Mesenchymal stem cell (in vitro differentiated cells and primary cell): ENCODE results near the gene TMEM236.

Experiments
- DNase-seq: peaks from one replicate; pipeline ENCODE4 v3.0.0-alpha.2; 2013
- H2AFZ ChIP-seq: one replicate; pipeline ENCODE4 v1.6.1; 2013; ENCODE audit warnings: low read depth, mild to moderate bottlenecking, control low read depth, inconsistent platforms, low read length, moderate library complexity
- H2AK5ac ChIP-seq: 2 replicates; pipeline ENCODE4 v1.6.1; 2013; ENCODE audit warnings: low read length, moderate library complexity, mild to moderate bottlenecking, inconsistent platforms; ENCODE audit not compliant: severe bottlenecking
- H2BK120ac ChIP-seq: one replicate; pipeline ENCODE4 v1.6.1; 2013; ENCODE audit warnings: low read depth, mild to moderate bottlenecking, inconsistent platforms, low read length, moderate library complexity
- H2BK12ac ChIP-seq, 2 experiments: one replicate each; pipeline ENCODE4 v1.6.1; 2013; ENCODE audit warnings: inconsistent platforms in 2 of 2, low read length in 2 of 2, mild to moderate bottlenecking in 2 of 2, moderate library complexity in 2 of 2, control low read depth in 1 of 2
- H2BK15ac ChIP-seq: one replicate; pipeline ENCODE4 v1.6.1; 2013; ENCODE audit warnings: mild to moderate bottlenecking, low read depth, inconsistent platforms; ENCODE audit not compliant: poor library complexity, severe bottlenecking
- H2BK5ac ChIP-seq: 2 replicates; pipeline ENCODE4 v1.6.1; 2013; ENCODE audit warnings: low read depth, mild to moderate bottlenecking, low read length, control low read depth, inconsistent platforms; ENCODE audit not compliant: poor library complexity, severe bottlenecking
- H3K14ac ChIP-seq, 2 experiments: one replicate each; pipeline ENCODE4 v1.6.1; 2013; ENCODE audit warnings: inconsistent platforms in 2 of 2, low read length in 2 of 2, control low read depth in 1 of 2, mild to moderate bottlenecking in 1 of 2, moderate library complexity in 1 of 2
- H3K18ac ChIP-seq, 2 experiments: one replicate each; pipeline ENCODE4 v1.6.1; 2013; ENCODE audit warnings: inconsistent platforms in 2 of 2, low read length in 2 of 2, control low read depth in 1 of 2, low read depth in 1 of 2, mild to moderate bottlenecking in 1 of 2
- H3K23ac ChIP-seq, 2 experiments: one replicate each; pipeline ENCODE4 v1.6.1; 2013; ENCODE audit warnings: inconsistent platforms in 2 of 2, low read length in 2 of 2, mild to moderate bottlenecking in 2 of 2, moderate library complexity in 2 of 2, control low read depth in 1 of 2
- H3K27ac ChIP-seq: 2 replicates; pipeline ENCODE4 v1.5.1; 2013; ENCODE audit warnings: mild to moderate bottlenecking, moderate library complexity, low read length, control low read depth, inconsistent platforms; ENCODE audit not compliant: poor library complexity, severe bottlenecking
- H3K27me3 ChIP-seq, 2 experiments: 2 replicates each; pipeline versions ENCODE4 v1.6.1 to v1.7.0; 2013; ENCODE audit warnings: low read length in 2 of 2, mild to moderate bottlenecking in 2 of 2, moderate library complexity in 2 of 2, control low read depth in 1 of 2, inconsistent platforms in 1 of 2; ENCODE audit not compliant: control insufficient read depth in 1 of 2, insufficient read depth in 1 of 2
- H3K36me3 ChIP-seq, 2 experiments: 2 replicates each; pipeline versions ENCODE4 v1.6.1 to v1.7.0; 2013; ENCODE audit warnings: low read length in 2 of 2, control low read depth in 1 of 2, inconsistent platforms in 1 of 2, low read depth in 1 of 2, mild to moderate bottlenecking in 1 of 2; ENCODE audit not compliant: insufficient read depth in 2 of 2, control insufficient read depth in 1 of 2
- H3K4ac ChIP-seq, 2 experiments: one replicate each; pipeline ENCODE4 v1.6.1; 2013; ENCODE audit warnings: inconsistent platforms in 2 of 2, low read length in 2 of 2, mild to moderate bottlenecking in 2 of 2, moderate library complexity in 2 of 2, control low read depth in 1 of 2, low read depth in 1 of 2
- H3K4me1 ChIP-seq: 2 replicates; pipeline ENCODE4 v1.6.1; 2013; ENCODE audit warnings: low read depth, low read length, control low read depth; ENCODE audit not compliant: control insufficient read depth, insufficient read depth
- H3K4me2 ChIP-seq: 2 replicates; pipeline ENCODE4 v1.6.1; 2013; ENCODE audit warnings: low read length, mild to moderate bottlenecking, inconsistent platforms; ENCODE audit not compliant: poor library complexity, severe bottlenecking
- H3K4me3 ChIP-seq, 2 experiments: 2 replicates each; pipeline versions ENCODE4 v1.5.1 to v1.7.0; 2013; ENCODE audit warnings: low read length in 2 of 2, mild to moderate bottlenecking in 2 of 2, control low read depth in 1 of 2, low read depth in 1 of 2; ENCODE audit not compliant: insufficient read depth in 1 of 2
- H3K79me1 ChIP-seq: replicated peaks from 2 replicates; pipeline ENCODE4 v1.6.1; 2013; ENCODE audit warnings: mild to moderate bottlenecking, control low read depth, low read length, inconsistent platforms; ENCODE audit not compliant: poor library complexity, severe bottlenecking
- H3K9ac ChIP-seq: 2 replicates; pipeline ENCODE4 v1.7.0; 2013; ENCODE audit warnings: mild to moderate bottlenecking, low read length, moderate library complexity
- H3K9me3 ChIP-seq: 2 replicates; pipeline ENCODE4 v1.7.0; 2013; ENCODE audit warnings: mild to moderate bottlenecking, low read length; ENCODE audit not compliant: control insufficient read depth
- H4K8ac ChIP-seq: one replicate; pipeline ENCODE4 v1.6.1; 2013; ENCODE audit warnings: inconsistent platforms, mild to moderate bottlenecking, low read length, moderate library complexity
- H4K91ac ChIP-seq: one replicate; pipeline ENCODE4 v1.6.1; 2013; ENCODE audit warnings: mild to moderate bottlenecking, low read length, inconsistent platforms
- WGBS: methylation state at CpG from one replicate; pipeline ENCODE4 v1.1.7; 2013; ENCODE audit warnings: mixed read lengths; 5-methylcytosine and 5-hydroxymethylcytosine counted together

TMEM236 gene

GRCh38 chr10:17795813-17796594 is 44.0 kb downstream of the TMEM236 start:
- H2BK12ac ChIP-seq = no peak overlapping the region
- no peak overlapping the region for H3K4me2 ChIP-seq
- H3K23ac ChIP-seq = no peak overlapping the region
- H3K4ac ChIP-seq = no peak overlapping the region
- H3K4me3 ChIP-seq = no peak overlapping the region
- H3K27ac ChIP-seq = no peak overlapping the region
- H3K18ac ChIP-seq = no peak overlapping the region
- no peak overlapping the region for H4K8ac ChIP-seq
- H3K9me3 ChIP-seq = no peaks in the 10 kb centered on the region
- no peaks in the 10 kb centered on the region for H3K79me1 ChIP-seq
- no peak overlapping the region for H4K91ac ChIP-seq
- H2BK120ac ChIP-seq = no peak overlapping the region
- H2BK15ac ChIP-seq = no peak overlapping the region
- no peak for DNase-seq
- WGBS = 88% methylated on average over 15 of the region's 17 CpGs
- H3K36me3 ChIP-seq = no peaks in the 10 kb centered on the region
- no peak overlapping the region for H3K14ac ChIP-seq
- H2AFZ ChIP-seq = no peak overlapping the region
- H2AK5ac ChIP-seq = no peak overlapping the region
- H2BK5ac ChIP-seq = no peak overlapping the region
- H3K9ac ChIP-seq = no peak overlapping the region
- no peaks in the 10 kb centered on the region for H3K27me3 ChIP-seq
- no peaks in the 10 kb centered on the region for H3K4me1 ChIP-seq

GRCh38 chr10:17801507-17801906 is 49.5 kb downstream of the TMEM236 start:
- no peaks in the 10 kb centered on the region for H3K4me1 ChIP-seq
- WGBS = no CpG with 5 or more reads among the region's 3 CpGs
- no peak overlapping the region for H2BK5ac ChIP-seq
- no peak overlapping the region for H2BK12ac ChIP-seq
- no peak overlapping the region for H3K4me2 ChIP-seq
- H3K23ac ChIP-seq = no peak overlapping the region
- H3K18ac ChIP-seq = no peak overlapping the region
- no peaks in the 10 kb centered on the region for H3K79me1 ChIP-seq
- no peak overlapping the region for H2BK15ac ChIP-seq
- H3K9ac ChIP-seq = no peak overlapping the region
- H2BK120ac ChIP-seq = no peak overlapping the region
- H3K27ac ChIP-seq = no peak overlapping the region
- no peak overlapping the region for H2AK5ac ChIP-seq
- no peak overlapping the region for H3K4ac ChIP-seq
- no peak overlapping the region for H3K14ac ChIP-seq
- H3K36me3 ChIP-seq = no peaks in the 10 kb centered on the region
- DNase-seq = no peak
- H4K8ac ChIP-seq = no peak overlapping the region
- H3K4me3 ChIP-seq = no peak overlapping the region
- H4K91ac ChIP-seq = no peak overlapping the region
- no peaks in the 10 kb centered on the region for H3K27me3 ChIP-seq
- H3K9me3 ChIP-seq = peaks cover 7% of the 10 kb centered on the region
- H2AFZ ChIP-seq = no peak overlapping the region

GRCh38 chr10:17802350-17802749 is 50.3 kb downstream of the TMEM236 start:
- no peak for DNase-seq
- H3K14ac ChIP-seq = no peak overlapping the region
- no peaks in the 10 kb centered on the region for H3K4me1 ChIP-seq
- H2BK12ac ChIP-seq = no peak overlapping the region
- peaks cover 7% of the 10 kb centered on the region for H3K9me3 ChIP-seq
- no peak overlapping the region for H2BK120ac ChIP-seq
- H3K23ac ChIP-seq = no peak overlapping the region
- H4K8ac ChIP-seq = no peak overlapping the region
- no peak overlapping the region for H2BK5ac ChIP-seq
- H2AFZ ChIP-seq = no peak overlapping the region
- H2AK5ac ChIP-seq = no peak overlapping the region
- 100% methylated on average over 2 of the region's 11 CpGs for WGBS
- H3K36me3 ChIP-seq = no peaks in the 10 kb centered on the region
- no peaks in the 10 kb centered on the region for H3K27me3 ChIP-seq
- no peak overlapping the region for H3K18ac ChIP-seq
- no peak overlapping the region for H3K9ac ChIP-seq
- H3K4ac ChIP-seq = no peak overlapping the region
- H4K91ac ChIP-seq = no peak overlapping the region
- no peaks in the 10 kb centered on the region for H3K79me1 ChIP-seq
- H3K4me2 ChIP-seq = no peak overlapping the region
- H3K27ac ChIP-seq = no peak overlapping the region
- H3K4me3 ChIP-seq = no peak overlapping the region
- no peak overlapping the region for H2BK15ac ChIP-seq

DNA sequence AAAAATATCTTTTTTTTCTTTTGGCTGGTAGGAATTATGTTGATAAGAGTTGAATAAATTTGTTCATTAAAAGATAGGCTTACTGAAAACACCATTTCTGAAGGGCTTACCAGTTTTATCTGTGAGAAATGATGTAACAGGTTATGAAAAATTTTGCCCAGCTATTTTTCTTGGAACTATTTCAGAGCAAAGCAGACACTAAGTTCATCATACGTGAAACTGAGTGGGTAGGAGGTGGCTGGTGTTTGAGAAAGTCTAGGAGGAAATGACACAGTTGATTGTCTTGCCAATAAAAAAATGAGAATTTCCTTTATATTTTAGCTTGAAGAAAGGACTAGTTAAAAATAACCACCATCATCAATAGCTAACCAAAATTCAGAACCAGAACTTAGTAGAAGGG is 51.0 kb downstream of the TMEM236 start:
- H2AFZ ChIP-seq = no peak overlapping the region

More for the DNA sequence above, 51.0 kb downstream of the TMEM236 start:
- no peak overlapping the region for H3K23ac ChIP-seq
- DNase-seq = no peak
- H2AK5ac ChIP-seq = no peak overlapping the region
- no peak overlapping the region for H3K27ac ChIP-seq
- no peaks in the 10 kb centered on the region for H3K27me3 ChIP-seq
- H3K14ac ChIP-seq = no peak overlapping the region
- no peak overlapping the region for H3K4me3 ChIP-seq
- WGBS = 67% methylated on average over 1 of the region's 1 CpG
- H3K18ac ChIP-seq = no peak overlapping the region
- H4K8ac ChIP-seq = no peak overlapping the region
- no peak overlapping the region for H4K91ac ChIP-seq
- H3K36me3 ChIP-seq = no peaks in the 10 kb centered on the region
- H3K4ac ChIP-seq = no peak overlapping the region
- no peak overlapping the region for H2BK12ac ChIP-seq
- no peak overlapping the region for H2BK120ac ChIP-seq
- no peak overlapping the region for H3K4me2 ChIP-seq
- no peak overlapping the region for H3K9ac ChIP-seq
- H3K9me3 ChIP-seq = peaks cover 7% of the 10 kb centered on the region
- H2BK15ac ChIP-seq = no peak overlapping the region
- no peak overlapping the region for H2BK5ac ChIP-seq
- no peaks in the 10 kb centered on the region for H3K79me1 ChIP-seq
- no peaks in the 10 kb centered on the region for H3K4me1 ChIP-seq
